Fibroblast of skin of back (primary cell): ENCODE results near the gene XIAP. TPM values are rescaled to one million over a fixed set of nuclear protein-coding genes. Genes with fewer than 3 reads are reported as not detected.
"Not testable (repeated sequence)": the region's sequence is repeated elsewhere in the genome, so short reads cannot be mapped to it uniquely, and the experiment has no call there.

Experiments used
- DNase-seq: peaks from one replicate; pipeline ENCODE4 v3.0.0-alpha.2; 2013
- polyA plus RNA-seq, 2 experiments: library from polyadenylated mRNA; unstranded; fragments of 120-200 nt; gene quantifications; one replicate each; pipeline ENCODE4 v1.2.1, GENCODE V29; 2013; ENCODE audit not compliant: insufficient read length in 2 of 2

The XIAP gene
- polyA plus RNA-seq (2013, experiment 1 of 2; ENCODE audit: insufficient read length), result 18.7 TPM
- 22.6 TPM for polyA plus RNA-seq (2013, experiment 2 of 2; ENCODE audit: insufficient read length)

- peak; percentile 89 for DNase-seq
Observed at GRCh38 chrX:123859846-123860838, at the start of gene XIAP. XIAP (plus strand) TSS chrX:123860053; CDS start chrX:123885663, 25,610 bp downstream.

- DNase-seq, result no peak
Observed at GRCh38 chrX:123814343-123814742, 45.5 kb upstream of the XIAP start.

GRCh38 chrX:123814934-123815394, 44.9 kb upstream of the XIAP start:
- not testable (repeated sequence) for DNase-seq

- DNase-seq, result no peak
Observed at GRCh38 chrX:123817288-123817894, 42.5 kb upstream of the XIAP start.

GRCh38 chrX:123818243-123818642, 41.6 kb upstream of the XIAP start:
- DNase-seq, result peak; percentile 68

GRCh38 chrX:123822965-123823364, 36.9 kb upstream of the XIAP start:
- no peak for DNase-seq

- no peak for DNase-seq
Observed at GRCh38 chrX:123830309-123830708, 29.5 kb upstream of the XIAP start.

GRCh38 chrX:123833387-123833786, 26.5 kb upstream of the XIAP start:
- peak; percentile 38 for DNase-seq

- DNase-seq, result no peak
Observed at GRCh38 chrX:123834116-123834515, 25.7 kb upstream of the XIAP start.

- DNase-seq, result peak; percentile 74
Observed at GRCh38 chrX:123835661-123836371, 24.0 kb upstream of the XIAP start.

- not testable (repeated sequence) for DNase-seq
Observed at GRCh38 chrX:123845129-123845528, 14.7 kb upstream of the XIAP start.

GRCh38 chrX:123846577-123847038, 13.2 kb upstream of the XIAP start:
- DNase-seq, result peak; percentile 49

- DNase-seq, result no peak
Observed at GRCh38 chrX:123847056-123847455, 12.8 kb upstream of the XIAP start.

- DNase-seq, result no peak
Observed at GRCh38 chrX:123849096-123849495, 10.8 kb upstream of the XIAP start.

GRCh38 chrX:123849906-123850305, 9.9 kb upstream of the XIAP start:
- not testable (repeated sequence) for DNase-seq

GRCh38 chrX:123851079-123851478, 8.8 kb upstream of the XIAP start:
- DNase-seq, result no peak

GRCh38 chrX:123854329-123854728, 5.5 kb upstream of the XIAP start:
- DNase-seq, result no peak

GRCh38 chrX:123859409-123859845, 426 bp upstream of the XIAP start:
- DNase-seq, result no peak

- no peak for DNase-seq
Observed at GRCh38 chrX:123860983-123861382, 1.1 kb downstream of the XIAP start.

- DNase-seq, result no peak
Observed at GRCh38 chrX:123869488-123869887, 9.6 kb downstream of the XIAP start.

GRCh38 chrX:123871309-123871708, 11.5 kb downstream of the XIAP start:
- no peak for DNase-seq

- DNase-seq, result no peak
Observed at GRCh38 chrX:123873956-123874355, 14.1 kb downstream of the XIAP start.

- no peak for DNase-seq
Observed at GRCh38 chrX:123876177-123876576, 16.3 kb downstream of the XIAP start.
